HG02870 (cell line): ENCODE results near the gene ZSCAN26.
"Not testable (repeated sequence)": the region's sequence is repeated elsewhere in the genome, so short reads cannot be mapped to it uniquely, and the experiment has no call there.

Experiments
- ATAC-seq: cut with Tn5 transposase; IDR thresholded peaks from one replicate; pipeline ENCODE4 v1.9.1; 2021; ENCODE audit warnings: mild to moderate bottlenecking, moderate library complexity; ENCODE audit not compliant: unreplicated experiment

The ZSCAN26 gene

GRCh38 chr6:28254121-28254519, 12.8 kb upstream of the ZSCAN26 start:
- ATAC-seq: no peak

GRCh38 chr6:28257042-28257441, 9.9 kb upstream of the ZSCAN26 start:
- no peak for ATAC-seq

GRCh38 chr6:28258877-28259777, 7.8 kb upstream of the ZSCAN26 start, which contains the start of gene NKAPL:
Gene NKAPL (plus strand): TSS chr6:28259297. CDS start chr6:28259372, 75 bp downstream.
- ATAC-seq: no peak

- ATAC-seq: no peak
Observed at GRCh38 chr6:28263922-28264321, 3.0 kb upstream of the ZSCAN26 start.

GRCh38 chr6:28264834-28265401, 2.0 kb upstream of the ZSCAN26 start:
- ATAC-seq: no peak

GRCh38 chr6:28266563-28266961, 381 bp upstream of the ZSCAN26 start:
- no peak for ATAC-seq

GRCh38 chr6:28267695-28268059, 734 bp downstream of the ZSCAN26 start:
- ATAC-seq: no peak

GRCh38 chr6:28269492-28269891, 2.5 kb downstream of the ZSCAN26 start:
- ATAC-seq: no peak

GRCh38 chr6:28274888-28275287, 7.9 kb downstream of the ZSCAN26 start:
- ATAC-seq: no peak

- no peak for ATAC-seq
Observed at GRCh38 chr6:28277746-28278145, 10.8 kb downstream of the ZSCAN26 start.

- ATAC-seq: no peak
Observed at GRCh38 chr6:28280595-28281287, 13.8 kb downstream of the ZSCAN26 start.

- ATAC-seq: peak; percentile 74
Observed at GRCh38 chr6:28281288-28282064, 14.5 kb downstream of the ZSCAN26 start, which contains the start of gene PGBD1. Gene PGBD1 (plus strand): TSS chr6:28281572. CDS start chr6:28283814, 2,242 bp downstream.

GRCh38 chr6:28282926-28283325, 16.0 kb downstream of the ZSCAN26 start:
- no peak for ATAC-seq

- ATAC-seq: no peak
Observed at GRCh38 chr6:28291573-28291972, 24.6 kb downstream of the ZSCAN26 start.

GRCh38 chr6:28295326-28295725, 28.4 kb downstream of the ZSCAN26 start:
- ATAC-seq: no peak

GRCh38 chr6:28296520-28297060, 29.6 kb downstream of the ZSCAN26 start:
- ATAC-seq: no peak

- peak; percentile 81 for ATAC-seq
Observed at GRCh38 chr6:28303570-28303969, 36.6 kb downstream of the ZSCAN26 start.

- ATAC-seq: not testable (repeated sequence)
Observed at GRCh38 chr6:28306363-28306762, 39.4 kb downstream of the ZSCAN26 start.

- no peak for ATAC-seq
Observed at GRCh38 chr6:28311139-28311823, 44.3 kb downstream of the ZSCAN26 start.

- no peak for ATAC-seq
Observed at GRCh38 chr6:28312939-28313338, 46.0 kb downstream of the ZSCAN26 start.
